Measurements from ENCODE around the gene TNFRSF1B. TPM values are rescaled to one million over a fixed set of nuclear protein-coding genes. Genes with fewer than 3 reads are reported as not detected.
A peak's percentile ranks its signal among the peaks of the same experiment; 100 is the strongest.

Gene TNFRSF1B
- total RNA-seq, 2 donors from 2014 or later, result 13.7 to 28.7 TPM

- H3K9me3 ChIP-seq, result no peaks in the 10 kb centered on the region
- TF ChIP-seq POLR2A (IDR thresholded peaks at IDR 0.05) (no peak), CTCF (IDR thresholded peaks at IDR 0.05) (no peak)
- intact Hi-C loops (cut with DNase I), result no loop called here
- no peak for ATAC-seq
- WGBS, 2 donors, result 66 to 80% methylated on average over 4 to 7 of the region's 7 CpGs
- peak overlapping the region in 2 of 4 donors; percentile 53 to 74 for H3K27ac ChIP-seq
- no peaks in the 10 kb centered on the region for H3K36me3 ChIP-seq (replicated peaks in 1 of 2; ENCODE audit: insufficient read depth in 1 of 2, low read depth in 2 of 2)
- no peak for DNase-seq
- no peaks in the 10 kb centered on the region for H3K27me3 ChIP-seq
- H3K4me1 ChIP-seq, result peaks cover 22% of the 10 kb centered on the region
- no peak overlapping the region for H3K4me3 ChIP-seq
These were observed 14.1 kb downstream of the TNFRSF1B start for GRCh38 chr1:12180903-12181302.

GRCh38 chr1:12181568-12181967 lies 14.8 kb downstream of the TNFRSF1B start:
- no peak overlapping the region for H3K4me3 ChIP-seq
- H3K36me3 ChIP-seq (replicated peaks in 1 of 2; ENCODE audit: insufficient read depth in 1 of 2, low read depth in 2 of 2), result no peaks in the 10 kb centered on the region
- intact Hi-C loops (cut with DNase I), result no loop called here
- H3K27me3 ChIP-seq, result no peaks in the 10 kb centered on the region
- no peak overlapping the region for H3K27ac ChIP-seq
- ATAC-seq (no peak), DNase-seq (no peak)
- H3K9me3 ChIP-seq, result no peaks in the 10 kb centered on the region
- peaks cover 22% of the 10 kb centered on the region for H3K4me1 ChIP-seq
- 75 to 82% methylated on average over 5 to 7 of the region's 7 CpGs for WGBS, 2 donors
- TF ChIP-seq POLR2A (IDR thresholded peaks at IDR 0.05) (no peak), CTCF (IDR thresholded peaks at IDR 0.05) (no peak)

GRCh38 chr1:12182410-12182984 lies 15.7 kb downstream of the TNFRSF1B start:
- Histone ChIP-seq H3K27me3 (no peaks in the 10 kb centered on the region), H3K4me1 (peaks cover 22% of the 10 kb centered on the region), H3K36me3 (replicated peaks in 1 of 2; ENCODE audit: insufficient read depth in 1 of 2, low read depth in 2 of 2) (no peaks in the 10 kb centered on the region), H3K27ac (peak overlapping the region in 1 of 4 donors; percentile 80), H3K9me3 (no peaks in the 10 kb centered on the region), H3K4me3 (no peak overlapping the region)
- TF ChIP-seq POLR2A (IDR thresholded peaks at IDR 0.05), result no peak
- TF ChIP-seq CTCF (IDR thresholded peaks at IDR 0.05), result no peak
- intact Hi-C loops (cut with DNase I), result no loop called here
- 38 to 41% methylated on average over 4 of the region's 4 CpGs for WGBS, 2 donors
- DNase-seq (no peak), ATAC-seq (no peak)

- ATAC-seq (no peak), DNase-seq (no peak)
- Histone ChIP-seq H3K27ac (peak overlapping the region in 1 of 4 donors; percentile 80), H3K36me3 (replicated peaks in 1 of 2; ENCODE audit: insufficient read depth in 1 of 2, low read depth in 2 of 2) (no peaks in the 10 kb centered on the region), H3K27me3 (no peaks in the 10 kb centered on the region), H3K4me3 (no peak overlapping the region), H3K4me1 (peaks cover 16% of the 10 kb centered on the region), H3K9me3 (no peaks in the 10 kb centered on the region)
- no peak for TF ChIP-seq CTCF (IDR thresholded peaks at IDR 0.05)
- TF ChIP-seq POLR2A (IDR thresholded peaks at IDR 0.05), result no peak
- intact Hi-C loops (cut with DNase I), result no loop called here
- 64 to 78% methylated on average over 7 of the region's 7 CpGs for WGBS, 2 donors
These were observed 16.5 kb downstream of the TNFRSF1B start for GRCh38 chr1:12183095-12183794.

All from body of pancreas (tissue), 4 donors.